A549 (cell line): ENCODE measurements around the gene PCED1B. TPM values are rescaled to one million over a fixed set of nuclear protein-coding genes. Genes with fewer than 3 reads are reported as not detected.

ENCODE experiments used
- ATAC-seq, 2 experiments: fragments of 200-7000 bp in 1 of 2; fragments of >200 bp in 1 of 2; cut with Nextera tagmentation in 1 of 2; cut with Tn5 transposase in 1 of 2; 3 replicates each; pipeline versions ENCODE4 v1.8.0 to v1.9.1; 2018 to 2020; ENCODE audit warnings: mild to moderate bottlenecking in 1 of 2, moderate library complexity in 1 of 2
- CTCF ChIA-PET: fragments of 300-600 bp; sonication (Branson Sonifier 250); formaldehyde crosslinking; extraction: SDS; loops from one replicate; lab custom pipeline; 2021; ENCODE audit warnings: antibody characterized with exemption, inconsistent platforms; lab: Yijun Ruan, JAX
- POLR2A ChIA-PET: fragments of 350-600 bp; formaldehyde crosslinking; extraction: SDS; loops from one replicate; lab custom pipeline; 2021; ENCODE audit warnings: antibody characterized with exemption, inconsistent platforms; lab: Yijun Ruan, JAX
- DNase-seq, 2 experiments: peaks; one replicate each; pipeline versions ENCODE4 v3.0.0 to v3.0.0-alpha.2; 2011 to 2016; ENCODE audit warnings: low read depth in 1 of 2, low spot score in 1 of 2
- FAIRE-seq: peaks from 2 replicates; lab custom pipeline; 2011; peaks lifted over from hg19 to GRCh38; lab: Jason Lieb, UNC
- H3K27ac ChIP-seq, 2 experiments: fragments of >200 bp; sonication (Bioruptor Twin); formaldehyde crosslinking; 3 replicates each; pipeline ENCODE4 v1.5.1; 2016 to 2017
- H3K4me1 ChIP-seq: fragments of >200 bp; sonication (Bioruptor Twin); formaldehyde crosslinking; 3 replicates; pipeline ENCODE4 v1.6.1; 2016
- H3K4me2 ChIP-seq: fragments of >200 bp; sonication (Bioruptor Twin); formaldehyde crosslinking; 3 replicates; pipeline ENCODE4 v1.6.1; 2016
- H3K4me3 ChIP-seq: fragments of >200 bp; sonication (Bioruptor Twin); formaldehyde crosslinking; 3 replicates; pipeline ENCODE4 v1.5.1; 2016
- H3K9me3 ChIP-seq: fragments of >200 bp; sonication (Bioruptor Twin); formaldehyde crosslinking; 3 replicates; pipeline ENCODE4 v1.6.1; 2016
- BCL3 ChIP-seq: fragments of >200 bp; sonication (Bioruptor Twin); formaldehyde crosslinking; IDR thresholded peaks from 3 replicates; pipeline ENCODE4 v1.6.1; 2016
- CEBPB ChIP-seq, 2 experiments: fragments of >200 bp in 1 of 2; sonication (Bioruptor Twin) in 1 of 2; formaldehyde crosslinking in 1 of 2; IDR thresholded peaks; 2 replicates each; pipeline ENCODE4 v1.6.1; 2012 to 2016
- EP300 ChIP-seq, 2 experiments: fragments of >200 bp; sonication (Bioruptor Twin); formaldehyde crosslinking; IDR thresholded peaks; 2 replicates in 1 of 2; 3 replicates in 1 of 2; pipeline ENCODE4 v1.6.1; 2016 to 2017
- GATA3 ChIP-seq: IDR thresholded peaks from 2 replicates; pipeline ENCODE4 v1.6.1; 2012; ENCODE audit warnings: borderline replicate concordance
- HMGXB4 ChIP-seq: fragments of 250-450 bp; sonication (Bioruptor Pico); IDR thresholded peaks from 2 replicates; pipeline ENCODE4 v1.5.0; 2021; ENCODE audit warnings: mild to moderate bottlenecking, moderate library complexity, borderline replicate concordance
- HOXB13 ChIP-seq: fragments of 250-450 bp; sonication (Bioruptor Pico); IDR thresholded peaks from 2 replicates; pipeline ENCODE4 v1.5.0; 2020; ENCODE audit warnings: low read depth, mild to moderate bottlenecking, moderate library complexity
- HOXB5 ChIP-seq: fragments of 250-450 bp; sonication (Bioruptor Pico); IDR thresholded peaks from 2 replicates; pipeline ENCODE4 v1.5.0; 2020; ENCODE audit warnings: mild to moderate bottlenecking, moderate library complexity
- JUN ChIP-seq, 2 experiments: fragments of >200 bp; sonication (Bioruptor Twin); formaldehyde crosslinking; IDR thresholded peaks; 2 replicates in 1 of 2; 3 replicates in 1 of 2; pipeline ENCODE4 v1.6.1; 2016 to 2017
- MAFK ChIP-seq: fragments of 450-650 bp; IDR thresholded peaks from 2 replicates; pipeline ENCODE4 v1.6.1; 2014; ENCODE audit not compliant: partially characterized antibody
- MAX ChIP-seq: IDR thresholded peaks from 2 replicates; pipeline ENCODE4 v1.6.1; 2012
- MYC ChIP-seq: IDR thresholded peaks from 2 replicates; pipeline ENCODE4 v1.6.1; 2012; ENCODE audit warnings: mild to moderate bottlenecking, inconsistent platforms, low read length, improper control_type of control experiment, borderline replicate concordance
- NR3C1 ChIP-seq: fragments of >200 bp; sonication (Bioruptor Twin); formaldehyde crosslinking; IDR thresholded peaks from 3 replicates; pipeline ENCODE4 v1.6.1; 2017
- PBX3 ChIP-seq: IDR thresholded peaks from 2 replicates; pipeline ENCODE4 v1.6.1; 2012
- RAD21 ChIP-seq, 2 experiments: fragments of >200 bp in 1 of 2; sonication (Bioruptor Twin) in 1 of 2; formaldehyde crosslinking in 1 of 2; IDR thresholded peaks in 1 of 2; conservative IDR thresholded peaks in 1 of 2; 2 replicates in 1 of 2; 3 replicates in 1 of 2; pipeline ENCODE4 v1.6.1; 2012 to 2018; ENCODE audit warnings: inconsistent platforms in 1 of 2
- ZSCAN20 ChIP-seq: fragments of 250-450 bp; sonication (Bioruptor Pico); IDR thresholded peaks from 2 replicates; pipeline ENCODE4 v1.8.0; 2022; ENCODE audit warnings: mild to moderate bottlenecking, moderate library complexity
- WGBS: methylation state at CpG from one replicate; pipeline ENCODE4 v1.1.6; 2017; ENCODE audit errors: missing lambda C conversion rate; 5-methylcytosine and 5-hydroxymethylcytosine counted together
- polyA plus RNA-seq, 4 experiments: library from polyadenylated mRNA; depleted of rRNA in 3 of 4; stranded (reverse); fragments of >200 nt; fragmentation: RNase III in 1 of 4; extraction: RNeasy Plus Mini Kit Qiagen cat#74134 plus additional on column Dnase treatment in 1 of 4; gene quantifications; 2 replicates in 3 of 4; 3 replicates in 1 of 4; pipeline ENCODE4 v1.2.3, GENCODE V29; 2011 to 2017
- TF ChIP-seq, protein P1 (sequence below): fragments of 250-450 bp; sonication (Bioruptor Pico); IDR thresholded peaks from 2 replicates; pipeline ENCODE4 v1.5.0; 2020; ENCODE audit warnings: low read depth, mild to moderate bottlenecking, moderate library complexity

The PCED1B gene
- polyA plus RNA-seq, 2 of the 4 experiments (the other 2 are of a cell fraction) = 74.6 to 108 TPM

DNA sequence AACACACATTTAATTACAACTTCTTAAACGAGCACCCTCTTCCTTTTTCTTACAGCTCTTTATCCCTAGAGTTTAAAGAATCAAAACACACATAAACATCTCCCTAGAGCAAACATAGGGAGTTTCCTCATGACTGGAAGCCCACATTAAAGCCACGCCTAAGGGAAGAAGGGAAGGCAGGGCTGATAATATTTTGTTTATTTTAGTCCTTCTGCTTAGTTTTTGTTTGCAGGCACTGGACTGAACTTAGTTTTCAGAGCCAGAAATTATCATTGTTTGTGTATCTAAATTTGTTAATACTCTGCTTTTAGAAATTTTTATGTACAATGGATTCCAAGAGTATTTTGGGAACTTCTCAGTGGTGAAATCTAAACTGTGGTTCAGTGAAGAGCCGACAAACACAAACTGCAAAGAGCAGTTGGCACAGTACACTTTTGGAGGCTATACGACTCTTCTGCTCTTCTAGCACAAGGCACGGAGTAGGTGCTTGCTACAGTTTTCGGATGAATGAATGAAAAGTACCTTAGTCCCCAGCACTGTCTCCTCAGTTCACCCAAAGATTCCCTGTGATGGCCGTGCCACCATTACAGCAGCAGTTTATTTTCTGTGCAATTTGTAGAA is 18.0 kb downstream of the PCED1B start:
- Histone ChIP-seq H3K4me2 (peak overlapping the region; percentile 70), H3K4me1 (peaks cover 80% of the 10 kb centered on the region), H3K4me3 (no peak overlapping the region), H3K9me3 (no peaks in the 10 kb centered on the region)
- CTCF ChIA-PET = interaction anchor here (0.8 kb wide), 1 partner anchor 22 kb away, joined by 3 read pairs; no protein-coding TSS in a partner anchor
- FAIRE-seq = peak; percentile 84
- TF ChIP-seq BCL3 (0 out of 3 replicates have a peak, but pooled peaks have one; percentile 63), CEBPB (IDR thresholded peaks at IDR 0.05) (peak in 1 of 2 experiments; percentile 72; a peak in 2 of 4 replicates), MAFK (no peak), ZSCAN20 (peak; percentile 30; the same call in 1 of the 2 replicates), MAX (peak; percentile 52; the same call in 1 of the 2 replicates), EP300 (IDR thresholded peaks at IDR 0.05) (peak; percentile 23 to 43; a peak in 1 of 5 replicates), JUN (IDR thresholded peaks at IDR 0.05) (peak in 1 of 2 experiments; percentile 39; a peak in 1 of 5 replicates), HMGXB4 (CRISPR knock-in tag) (no peak), HOXB5 (CRISPR knock-in tag) (peak; percentile 57; the same call in 1 of the 2 replicates), HOXB13 (CRISPR knock-in tag) (0 out of 2 replicates have a peak, but pooled peaks have one; percentile 10), GATA3 (peak; percentile 85), NR3C1 (no peak), RAD21 (conservative IDR thresholded peaks at IDR 0.05 in 1 of 2, IDR thresholded peaks at IDR 0.05 in 1 of 2) (no peak; a peak in 1 of 5 replicates), MYC (0 out of 2 replicates have a peak, but pooled peaks have one; percentile 26)
- TF ChIP-seq, protein P1, sequence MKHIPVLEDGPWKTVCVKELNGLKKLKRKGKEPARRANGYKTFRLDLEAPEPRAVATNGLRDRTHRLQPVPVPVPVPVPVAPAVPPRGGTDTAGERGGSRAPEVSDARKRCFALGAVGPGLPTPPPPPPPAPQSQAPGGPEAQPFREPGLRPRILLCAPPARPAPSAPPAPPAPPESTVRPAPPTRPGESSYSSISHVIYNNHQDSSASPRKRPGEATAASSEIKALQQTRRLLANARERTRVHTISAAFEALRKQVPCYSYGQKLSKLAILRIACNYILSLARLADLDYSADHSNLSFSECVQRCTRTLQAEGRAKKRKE (CRISPR knock-in tag) = 0 out of 2 replicates have a peak, but pooled peaks have one; percentile 29
- TF ChIP-seq, all 56 proteins: peak for 11
- DNase-seq (peak in 1 of 2 experiments; percentile 83), ATAC-seq (peak; percentile 54 to 78; a peak in 5 of 6 replicates)
- H3K27ac ChIP-seq = peak overlapping the region; percentile 91
- POLR2A ChIA-PET = interaction anchor here (0.7 to 4.6 kb wide), 9 partner anchors 12 to 127 kb away, joined by 3 to 59 read pairs (median 18); partner anchors contain the start of genes AMIGO2 and PCED1B
- 14% methylated on average over 7 of the region's 7 CpGs for WGBS

DNA sequence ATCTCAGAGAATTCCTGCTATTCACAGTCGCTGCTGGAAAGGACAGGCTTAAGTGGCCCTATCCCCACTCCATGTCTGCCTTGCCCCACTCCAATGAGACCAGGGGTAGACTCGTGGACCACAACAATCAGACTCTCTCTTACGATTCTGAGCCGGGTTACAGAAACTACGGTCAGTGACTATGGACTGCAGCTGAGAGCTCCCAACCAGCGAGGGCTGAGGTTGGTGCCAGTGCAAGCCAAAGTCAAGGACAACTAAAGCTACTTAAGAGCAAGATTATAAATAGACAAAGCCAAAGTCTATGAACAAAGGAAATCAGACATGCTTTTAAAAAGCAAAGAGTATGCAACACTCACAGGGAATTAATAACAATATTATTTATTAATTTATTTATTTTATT is 18.7 kb downstream of the PCED1B start:
- H3K4me2 ChIP-seq = peak overlapping the region; percentile 70
- H3K27ac ChIP-seq = peak overlapping the region; percentile 91
- no peak overlapping the region for H3K4me3 ChIP-seq
- DNase-seq = no peak
- H3K4me1 ChIP-seq = peaks cover 80% of the 10 kb centered on the region
- ChIA-PET POLR2A (interaction anchor here (0.7 to 4.6 kb wide), 4 partner anchors 15 to 121 kb away, joined by 3 to 59 read pairs (median 4); partner anchors contain the start of genes AMIGO2 and PCED1B), CTCF (interaction anchor here (0.6 to 1.0 kb wide), 4 partner anchors 14 to 1005 kb away, joined by 3 to 4 read pairs (median 3); no protein-coding TSS in a partner anchor)
- 92% methylated on average over 6 of the region's 6 CpGs for WGBS
- ATAC-seq = no peak; a peak in 1 of 6 replicates
- FAIRE-seq = no peak
- no peak for TF ChIP-seq PBX3
- 0 out of 2 replicates have a peak, but pooled peaks have one; percentile 27 for TF ChIP-seq HOXB13 (CRISPR knock-in tag)
- no peaks in the 10 kb centered on the region for H3K9me3 ChIP-seq
